Kasumi-1 (cell line): ENCODE measurements around the gene UBE2J1.
"Not testable (repeated sequence)": the region's sequence is repeated elsewhere in the genome, so short reads cannot be mapped to it uniquely, and the experiment has no call there.

Source experiments
- DNase-seq, 2 experiments: peaks; one replicate each; lab custom pipeline; 2025; lab: John Stamatoyannopoulos, UW

UBE2J1 gene

DNA sequence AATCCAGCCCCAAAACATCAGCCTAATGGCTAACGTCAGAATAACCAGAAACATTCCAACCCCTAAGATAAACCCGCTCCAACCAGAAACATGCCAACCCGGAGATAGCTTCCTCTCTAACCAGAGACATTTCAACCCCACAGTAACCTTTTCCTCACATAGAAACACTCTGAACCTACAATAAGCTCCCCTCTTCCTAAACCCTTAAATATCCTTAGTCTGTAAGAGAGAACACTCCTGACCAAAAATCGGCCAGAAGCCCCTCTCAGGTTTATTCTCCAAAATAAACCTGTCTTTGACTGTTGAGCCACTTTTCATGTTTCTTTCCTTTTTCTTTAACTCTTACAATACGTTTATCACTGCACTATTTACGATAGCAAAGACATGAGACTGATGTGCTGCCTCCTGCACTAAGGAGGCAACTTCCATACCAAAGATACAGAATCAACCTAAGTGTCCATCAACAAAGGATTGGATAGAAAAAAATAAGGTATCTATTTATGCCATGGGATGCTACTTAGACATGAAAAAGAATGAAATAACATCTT is 32.4 kb downstream of the UBE2J1 start:
- no peak for DNase-seq

DNA sequence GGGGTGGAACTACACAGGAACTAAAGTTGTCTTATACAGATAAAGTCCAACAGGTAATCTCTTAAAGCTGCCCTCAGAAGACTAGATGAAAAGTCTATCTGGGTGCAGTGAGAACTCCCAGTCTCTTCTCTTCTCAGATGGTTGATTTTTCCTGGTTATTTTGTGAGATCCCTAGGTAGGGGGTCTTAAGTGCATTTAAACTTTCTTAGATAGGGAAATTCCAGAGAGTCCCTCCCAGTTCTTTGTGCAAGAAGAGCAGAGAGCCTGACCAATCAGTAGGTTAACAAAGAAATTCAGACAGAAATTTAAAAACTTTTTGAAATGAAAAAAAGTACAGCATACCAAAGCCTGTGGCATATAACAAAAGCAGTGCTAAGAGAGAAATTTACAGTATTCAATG is 35.5 kb downstream of the UBE2J1 start:
- no peak for DNase-seq

DNA sequence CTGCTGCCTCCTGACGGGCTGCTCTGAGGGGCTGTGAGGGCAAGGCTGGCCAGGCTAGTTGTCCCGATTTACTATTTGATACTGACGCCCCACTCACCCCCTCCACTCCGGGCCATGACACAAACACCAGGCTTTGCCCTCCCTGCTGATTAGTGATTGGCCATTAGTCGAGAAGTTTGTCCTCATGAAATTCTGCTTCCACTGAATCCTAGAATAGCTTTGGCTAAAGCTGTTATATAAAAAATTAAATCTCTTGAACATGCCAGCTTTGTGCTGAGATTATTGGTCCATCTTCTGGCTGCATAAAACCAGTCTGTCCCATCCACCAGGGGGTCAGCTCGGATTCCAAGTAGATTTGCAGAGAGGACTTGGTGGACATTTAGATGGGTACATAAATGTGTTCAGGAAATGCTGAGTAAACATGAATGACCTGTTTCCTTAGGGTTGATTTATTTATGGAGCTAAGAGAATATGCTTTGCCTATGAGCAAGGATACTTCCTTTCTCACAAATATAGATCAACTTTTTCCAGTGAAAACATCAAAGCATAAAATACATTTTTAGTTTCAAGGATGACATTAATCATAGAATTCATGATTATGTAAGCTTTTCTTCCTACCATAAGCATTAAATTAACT is 37.2 kb downstream of the UBE2J1 start, which contains the start of gene GABRR2:
TSS of gene GABRR2 (minus strand) at position 51 of the 637 bp plus-strand sequence. CDS start 134 bp downstream, outside the sequence.
- DNase-seq = no peak

DNA sequence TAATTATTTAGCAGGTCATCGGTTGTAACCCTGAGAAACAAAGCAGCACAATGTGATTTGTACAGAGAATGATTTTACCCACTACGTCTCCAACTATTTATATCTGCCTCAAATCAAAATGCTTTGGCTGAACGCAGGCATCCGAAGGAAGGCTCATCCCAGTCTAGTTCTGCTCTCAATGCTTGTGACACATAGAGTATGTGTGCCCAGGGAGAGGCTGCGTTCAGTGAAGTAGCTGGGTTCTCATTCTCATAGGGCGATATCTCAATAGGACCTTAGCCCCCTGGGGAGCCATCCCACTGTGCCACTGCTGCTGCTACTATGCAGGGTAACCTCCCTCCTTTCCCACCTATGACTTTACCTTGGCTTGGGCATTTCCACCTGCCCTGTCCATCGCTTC is 37.8 kb downstream of the UBE2J1 start:
- DNase-seq = no peak

DNA sequence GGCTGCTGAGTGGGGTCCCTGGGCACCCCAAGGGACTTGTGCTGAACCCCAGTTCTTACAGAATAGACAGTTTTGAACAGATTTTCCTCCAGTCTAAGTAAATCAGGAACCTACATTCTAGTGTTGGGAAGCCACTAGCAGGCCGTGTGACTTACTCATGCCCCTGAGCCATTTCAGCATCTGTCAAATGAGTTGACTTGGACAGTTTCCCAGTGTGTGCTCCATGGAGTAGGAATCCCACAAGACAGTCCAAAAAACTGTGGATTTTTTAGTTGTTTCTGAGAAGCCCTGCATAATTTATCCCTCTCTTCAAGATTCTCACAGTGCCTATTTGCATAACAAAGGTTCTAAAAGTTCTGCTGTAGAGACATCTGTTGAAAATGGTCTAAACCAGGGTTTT is 39.5 kb downstream of the UBE2J1 start:
- DNase-seq = peak in 1 of 2 experiments; percentile 7

DNA sequence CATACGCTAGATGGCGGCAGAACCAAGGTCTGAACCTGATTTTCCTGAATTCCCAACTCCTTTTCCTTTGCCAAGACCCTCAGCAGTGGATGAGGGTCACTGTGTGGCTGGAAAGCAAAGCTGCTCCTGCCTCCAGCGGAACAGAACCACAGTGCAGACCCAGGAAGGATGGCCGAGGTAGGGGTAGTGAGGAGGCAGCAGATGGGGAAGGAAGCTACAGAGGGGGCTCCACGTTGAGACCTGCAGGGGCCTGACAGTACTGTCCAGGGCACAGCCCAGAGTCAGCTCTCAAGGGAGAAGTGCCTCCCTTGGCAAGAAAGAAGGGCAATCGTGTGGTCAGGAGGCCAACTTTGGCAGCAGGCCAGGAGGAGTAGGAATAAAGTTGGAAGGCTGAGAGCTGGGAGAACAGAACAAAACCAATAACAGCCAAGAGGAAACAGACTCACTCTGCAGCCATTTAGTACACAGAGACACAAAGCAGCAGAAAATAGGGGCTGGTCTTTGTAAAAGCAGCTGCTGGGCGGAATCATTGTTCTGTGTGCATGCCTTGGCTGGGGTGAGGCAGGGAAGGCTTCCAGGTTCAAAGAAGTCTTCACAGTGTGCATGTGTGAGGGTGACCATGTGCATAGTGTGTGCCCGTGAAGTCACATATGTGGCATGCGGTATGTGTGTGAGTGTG is 40.5 kb downstream of the UBE2J1 start:
- peak; percentile 52 to 62 for DNase-seq

DNA sequence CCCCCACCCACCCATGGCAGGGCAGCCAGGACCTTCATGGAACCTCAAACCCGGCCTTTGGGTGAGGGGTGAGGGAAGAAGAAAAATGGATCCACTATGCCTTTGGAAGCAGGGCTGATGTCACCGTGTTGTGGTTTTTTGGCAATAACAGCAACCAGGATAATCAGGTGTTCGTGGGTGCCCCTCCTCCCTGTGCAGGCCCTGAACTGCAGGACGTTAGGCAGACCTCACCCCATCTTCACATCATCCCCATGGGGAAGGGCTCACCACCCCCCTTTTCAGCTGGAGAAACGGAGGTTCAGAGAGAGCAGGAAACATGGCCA is 41.0 kb downstream of the UBE2J1 start:
- no peak for DNase-seq

DNA sequence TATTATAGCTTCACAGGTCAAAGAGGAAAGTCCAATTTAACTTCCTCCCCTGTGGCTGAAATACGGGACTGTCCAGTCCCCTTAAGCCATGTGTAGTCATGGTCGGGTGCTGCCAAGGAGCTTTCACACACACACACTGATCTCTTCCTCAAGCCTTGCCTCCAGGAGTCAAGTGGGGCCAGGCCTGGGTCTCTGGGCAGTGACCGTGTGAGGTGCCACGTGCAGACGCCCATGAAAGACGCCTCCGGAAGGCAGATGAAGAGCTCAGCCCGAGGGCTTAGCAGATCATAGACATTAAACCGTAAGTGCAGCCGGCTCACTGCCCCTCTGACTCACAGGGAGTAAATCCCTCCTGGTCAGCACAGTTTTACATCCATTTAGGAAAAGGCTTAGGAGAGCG is 41.6 kb downstream of the UBE2J1 start:
- no peak for DNase-seq

DNA sequence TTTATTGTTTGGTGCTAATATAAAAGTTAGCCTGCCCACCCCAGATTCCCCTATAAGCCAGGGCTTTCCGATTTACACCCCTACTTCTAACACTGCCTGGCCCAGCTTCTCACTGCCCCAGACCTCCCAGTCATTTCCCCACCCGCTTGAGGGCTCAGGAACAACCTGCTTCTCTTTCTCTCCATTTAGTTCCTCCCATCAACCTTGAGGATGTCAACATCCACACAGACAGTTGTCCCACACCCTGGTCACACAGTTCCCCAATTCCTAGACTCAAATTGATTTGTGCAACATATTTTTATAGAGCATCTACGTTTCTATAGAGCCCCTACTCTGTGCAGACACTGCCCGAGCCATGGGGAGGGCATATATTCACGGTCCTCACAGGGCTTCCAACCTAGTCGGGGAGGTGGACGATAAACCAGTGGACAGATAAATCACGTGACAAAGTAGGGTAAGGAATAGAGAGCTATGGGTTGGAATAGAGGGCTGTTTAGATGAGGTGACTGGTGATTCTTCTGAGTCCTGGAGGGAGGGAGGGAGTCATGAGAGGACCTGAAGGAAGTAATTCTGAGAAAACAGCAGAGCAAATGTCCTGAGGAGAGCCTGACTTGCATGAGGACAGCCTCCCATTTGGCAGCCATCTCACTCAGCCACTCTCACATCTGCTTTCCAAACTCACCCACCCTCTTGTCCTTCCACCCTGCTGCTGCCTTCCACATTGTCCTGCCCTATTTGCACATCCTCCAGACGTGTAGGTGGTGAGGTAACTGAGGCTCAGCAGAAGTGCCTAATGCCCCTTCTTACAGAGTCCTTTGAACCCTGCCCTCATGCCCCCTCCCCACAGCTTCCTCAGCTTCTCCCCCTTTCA is 43.8 kb downstream of the UBE2J1 start:
- DNase-seq = peak; percentile 35 to 41

DNA sequence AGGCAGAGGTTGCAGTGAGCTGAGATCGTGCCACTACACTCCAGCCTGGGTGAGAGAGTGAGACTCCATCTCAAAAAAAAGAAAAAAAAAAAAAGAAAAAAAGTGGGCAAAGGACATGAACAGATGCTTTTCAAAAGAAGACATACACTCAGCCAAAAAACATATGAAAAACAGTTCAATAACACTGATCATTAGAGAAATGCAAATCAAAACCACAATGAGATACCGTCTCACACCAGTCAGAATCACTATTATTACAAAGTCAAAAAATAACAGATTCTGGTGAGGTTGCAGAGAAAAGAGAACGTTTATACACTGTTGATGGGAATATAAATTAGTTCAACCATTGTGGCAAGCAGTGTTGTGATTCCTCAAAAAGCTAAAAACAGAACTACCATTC is 48.0 kb downstream of the UBE2J1 start:
- DNase-seq = not testable (repeated sequence)

DNA sequence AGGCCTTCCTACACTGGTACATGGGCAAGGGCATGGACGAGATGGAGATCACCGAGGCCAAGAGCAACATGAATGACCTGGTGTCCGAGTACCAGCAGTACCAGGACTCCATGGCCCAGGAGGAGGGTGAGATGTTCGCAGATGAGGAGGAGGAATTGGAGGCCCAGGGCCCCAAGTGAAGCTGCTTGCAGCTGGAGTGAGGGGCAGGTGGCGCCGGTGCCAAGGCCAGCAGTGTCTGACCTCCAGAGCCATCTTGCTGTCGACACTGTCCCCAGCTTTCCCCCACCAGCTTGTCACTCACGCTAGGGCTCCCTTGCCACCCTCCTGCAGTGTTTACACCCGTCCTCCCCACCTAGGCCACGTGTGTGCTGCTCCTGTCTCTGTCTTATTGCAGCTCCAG is 49.6 kb downstream of the UBE2J1 start:
- DNase-seq = no peak

DNA sequence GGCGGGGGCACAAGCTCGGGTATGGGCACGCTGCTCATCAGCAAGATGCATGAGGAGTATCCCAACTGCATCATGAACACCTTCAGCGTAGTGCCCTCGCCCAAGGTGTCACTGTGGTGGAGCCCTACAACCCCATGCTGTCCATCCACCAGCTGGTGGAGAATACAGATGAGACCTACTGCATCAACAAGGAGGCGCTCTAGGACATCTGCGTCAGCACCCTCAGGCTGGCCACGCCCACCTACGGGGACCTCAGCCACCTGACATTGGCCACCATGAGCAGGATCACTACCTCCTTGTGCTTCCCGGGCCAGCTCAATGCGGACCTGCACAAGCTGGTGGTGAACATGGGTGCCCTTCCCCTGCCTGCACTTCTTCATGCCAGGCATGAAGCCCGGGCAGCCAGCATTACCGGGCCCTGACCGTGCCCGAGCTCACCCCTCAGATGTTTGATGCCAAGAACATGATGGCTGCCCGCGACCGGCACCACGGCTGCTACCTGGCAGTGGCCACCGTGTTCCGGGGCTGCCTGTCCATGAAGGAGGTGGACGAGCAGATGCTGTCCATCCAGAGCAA is 50.2 kb downstream of the UBE2J1 start:
- DNase-seq = no peak

DNA sequence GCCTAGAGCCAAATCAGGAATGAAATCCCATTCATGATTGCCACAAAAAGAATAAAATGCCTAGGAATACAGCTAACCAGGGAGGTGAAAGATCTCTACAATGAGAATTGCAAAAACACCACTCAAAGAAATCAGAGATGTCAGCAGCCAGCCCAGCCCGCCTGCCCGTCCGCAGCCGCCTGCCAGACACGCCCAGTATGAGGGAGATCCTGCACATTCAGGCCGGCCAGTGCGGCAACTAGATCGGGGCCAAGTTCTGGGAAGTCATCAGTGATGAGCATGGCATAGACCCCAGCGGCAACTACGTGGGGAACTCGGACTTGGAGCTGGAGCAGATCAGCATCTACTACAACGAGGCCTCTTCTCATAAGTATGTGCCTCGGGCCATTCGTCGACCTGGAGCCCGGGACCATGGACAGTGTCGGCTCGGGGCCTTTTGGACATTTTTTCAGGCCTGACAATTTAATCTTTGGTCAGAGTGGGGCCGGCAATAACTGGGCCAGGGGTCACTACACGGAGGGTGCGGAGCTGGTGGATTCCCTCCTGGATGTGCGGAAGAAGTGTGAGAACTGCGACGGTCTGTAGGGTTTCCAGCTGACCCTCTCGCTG is 50.8 kb downstream of the UBE2J1 start:
- DNase-seq = no peak

DNA sequence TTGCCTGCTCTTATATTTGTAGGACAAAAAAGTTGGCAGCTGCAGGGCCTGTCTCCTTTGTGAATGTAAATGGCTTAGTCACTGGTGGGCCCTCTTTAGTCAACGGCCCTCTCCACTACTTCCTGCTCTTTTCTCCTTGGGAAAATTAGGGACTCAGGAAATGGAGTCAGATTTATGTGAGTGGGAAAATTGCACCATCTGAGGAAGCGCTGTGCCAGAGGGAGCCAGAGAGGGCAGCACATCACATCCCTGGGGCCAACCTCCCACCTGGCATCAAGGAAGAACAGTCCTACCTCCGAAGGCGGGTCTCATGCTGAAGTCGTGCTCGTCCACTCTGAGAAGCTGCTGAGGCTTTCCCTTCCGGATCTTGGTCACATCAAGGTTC is 53.1 kb downstream of the UBE2J1 start:
- no peak for DNase-seq

DNA sequence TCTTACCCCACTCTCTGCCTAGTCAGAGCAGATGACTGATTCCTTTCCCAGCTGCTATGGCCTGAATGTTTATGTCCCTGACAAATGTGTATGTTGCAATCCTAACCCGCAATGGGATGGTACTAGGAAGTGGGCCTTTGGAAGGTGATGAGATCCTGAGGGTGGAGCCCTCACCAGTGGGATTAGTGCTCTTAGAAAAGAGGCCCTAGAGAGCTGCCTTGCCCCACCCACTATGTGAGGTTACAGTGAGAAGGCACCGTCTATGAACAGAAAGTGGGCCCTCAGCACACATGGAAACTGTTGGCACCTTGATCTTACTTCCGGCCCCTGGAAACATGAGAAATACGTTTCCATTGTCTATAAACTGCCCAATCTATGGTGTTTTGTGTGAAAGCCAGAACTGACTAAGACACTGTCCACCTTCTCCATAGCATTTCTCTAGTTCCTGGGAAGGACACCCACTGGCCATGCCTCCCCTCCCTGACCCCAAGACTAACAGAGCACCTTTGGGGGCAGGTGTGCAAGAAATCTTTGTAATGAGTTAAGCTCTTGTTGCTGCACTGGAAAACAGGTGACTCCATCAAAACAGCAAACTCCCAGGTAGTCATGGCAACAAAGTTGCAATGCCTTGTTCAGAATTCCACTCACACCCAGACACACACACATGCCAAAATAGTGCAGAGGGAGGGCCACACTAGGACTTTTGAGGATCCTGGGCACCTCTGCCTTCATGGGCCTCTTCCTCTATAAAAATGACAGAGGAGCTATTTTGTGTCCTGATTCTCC is 53.6 kb downstream of the UBE2J1 start:
- no peak for DNase-seq

DNA sequence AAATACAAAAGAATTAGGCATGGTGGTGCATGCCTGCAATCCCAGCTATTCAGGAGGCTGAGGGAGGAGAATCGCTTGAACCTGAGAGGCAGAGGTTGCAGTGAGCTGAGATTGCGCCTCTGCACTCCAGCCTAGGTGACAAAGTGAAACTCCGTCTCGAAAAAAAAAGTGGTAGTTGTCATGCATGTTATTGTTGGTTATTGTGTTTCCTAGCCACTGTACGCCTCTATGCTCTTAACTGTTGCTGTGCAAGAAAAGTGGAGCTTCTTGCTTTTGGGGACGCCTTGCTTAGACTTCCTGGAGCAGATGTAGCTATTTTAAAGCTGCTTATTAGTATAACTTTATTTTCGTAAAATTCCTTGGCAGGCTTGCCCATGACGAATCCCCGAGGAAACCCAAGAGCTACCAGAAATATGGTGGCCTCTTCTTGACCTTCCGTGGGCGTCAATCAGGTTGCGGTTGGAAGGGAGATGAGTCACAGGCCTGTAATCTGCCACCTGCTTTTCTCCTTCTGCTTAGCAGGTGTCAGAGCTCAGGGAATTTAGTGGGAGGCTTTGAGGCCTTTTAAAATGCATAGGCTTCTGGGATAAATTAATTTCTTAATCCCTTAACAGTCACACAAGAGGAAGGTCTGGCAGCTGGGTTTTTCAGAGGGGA is 54.7 kb downstream of the UBE2J1 start:
- DNase-seq = peak; percentile 45 to 58

DNA sequence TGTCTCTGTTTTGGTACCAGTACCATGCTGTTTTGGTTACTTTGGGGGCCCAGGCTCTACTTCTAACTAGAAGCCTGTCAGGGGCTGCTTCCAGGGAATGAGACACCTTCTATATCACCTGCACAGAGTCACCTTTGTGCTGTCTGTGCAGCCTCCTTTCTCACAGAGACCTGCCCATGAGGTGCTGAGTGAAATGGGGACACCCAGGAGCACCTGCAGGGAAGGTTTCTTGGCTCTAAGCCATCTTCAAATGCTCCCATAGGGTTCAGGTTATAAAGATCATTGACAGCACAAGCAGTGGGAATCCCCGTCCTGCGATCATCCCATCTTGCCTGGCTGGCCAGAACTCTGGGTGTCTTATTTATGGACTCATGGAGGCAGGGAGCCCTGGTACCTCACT is 56.5 kb downstream of the UBE2J1 start:
- no peak for DNase-seq

DNA sequence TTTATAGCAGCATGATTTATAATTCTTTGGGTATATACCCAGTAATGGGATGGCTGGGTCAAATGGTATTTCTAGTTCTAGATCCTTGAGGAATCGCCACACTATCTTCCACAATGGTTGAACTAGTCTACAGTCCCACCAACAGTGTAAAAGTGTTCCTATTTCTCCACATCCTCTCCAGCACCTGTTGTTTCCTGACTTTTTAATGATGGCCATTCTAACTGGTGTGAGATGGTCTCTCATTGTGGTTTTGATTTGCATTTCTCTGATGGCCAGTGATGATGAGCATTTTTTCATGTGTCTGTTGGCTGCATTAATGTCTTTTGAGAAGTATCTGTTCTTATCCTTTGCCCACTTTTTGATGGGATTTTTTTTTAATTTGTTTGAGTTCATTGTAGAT is 57.4 kb downstream of the UBE2J1 start:
- DNase-seq = not testable (repeated sequence)

DNA sequence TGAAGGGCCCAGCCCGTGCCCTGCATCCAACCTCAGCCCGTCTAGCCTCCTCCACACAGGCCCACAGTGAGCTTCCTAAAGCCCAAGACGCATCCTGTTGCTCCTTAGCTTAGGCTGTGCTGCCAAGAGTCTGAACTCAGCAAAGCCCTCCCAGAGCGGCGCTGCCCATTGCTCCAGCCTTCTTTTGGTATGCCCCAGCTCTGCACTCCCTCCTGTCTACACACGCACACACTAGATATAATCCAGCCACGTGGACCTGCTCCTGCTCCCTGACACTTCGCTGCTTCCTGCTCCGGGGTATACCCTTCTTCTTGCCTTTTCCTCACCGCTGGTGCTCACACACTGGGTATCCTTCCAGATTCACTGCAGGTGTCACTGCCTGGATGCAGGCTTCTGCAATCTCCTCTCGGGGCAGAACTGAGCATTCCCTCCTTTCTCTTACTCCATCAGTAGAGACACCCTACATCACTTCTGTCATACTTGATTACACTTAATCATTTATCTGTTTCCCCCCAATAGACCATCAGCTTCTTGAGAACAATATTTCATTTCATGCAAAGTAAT is 61.2 kb downstream of the UBE2J1 start:
- no peak for DNase-seq
